HepG2 (cell line): Measurements from ENCODE around the gene AP1AR. TPM values are rescaled to one million over a fixed set of nuclear protein-coding genes. Genes with fewer than 3 reads are reported as not detected.

Source experiments
- BCL3 ChIP-seq: sonication (generic); formaldehyde crosslinking; IDR thresholded peaks from 2 replicates; pipeline ENCODE4 v1.5.1; 2020; ENCODE audit warnings: mild to moderate bottlenecking, missing genetic modification reagents, moderate library complexity
- CHD2 ChIP-seq: IDR thresholded peaks from 2 replicates; pipeline ENCODE4 v1.6.1; 2011; ENCODE audit warnings: low read depth, low read length, improper control_type of control experiment
- DMTF1 ChIP-seq: sonication (generic); formaldehyde crosslinking; IDR thresholded peaks from 2 replicates; pipeline ENCODE4 v1.4.0; 2020; ENCODE audit warnings: mild to moderate bottlenecking, missing genetic modification reagents
- ELF1 ChIP-seq: sonication (generic); formaldehyde crosslinking; IDR thresholded peaks from 2 replicates; pipeline ENCODE4 v1.4.0; 2020; ENCODE audit warnings: missing genetic modification reagents
- GATA4 ChIP-seq: sonication (generic); IDR thresholded peaks from 2 replicates; pipeline ENCODE4 v1.6.1; 2016; ENCODE audit warnings: antibody characterized with exemption, low read depth, borderline replicate concordance
- HNRNPLL ChIP-seq: fragments of 200-400 bp; formaldehyde crosslinking; IDR thresholded peaks from 2 replicates; pipeline ENCODE4 v1.6.1; 2017; ENCODE audit warnings: mild to moderate bottlenecking, low read depth, low read length; ENCODE audit not compliant: poor library complexity, severe bottlenecking
- JDP2 ChIP-seq: sonication (generic); formaldehyde crosslinking; IDR thresholded peaks from 2 replicates; pipeline ENCODE4 v1.8.1; 2022; ENCODE audit warnings: missing genetic modification reagents, borderline replicate concordance
- KDM2A ChIP-seq: sonication (generic); formaldehyde crosslinking; IDR thresholded peaks from 2 replicates; pipeline ENCODE4 v1.4.0; 2020; ENCODE audit warnings: low read depth, missing genetic modification reagents, borderline replicate concordance
- KLF12 ChIP-seq: sonication (generic); formaldehyde crosslinking; IDR thresholded peaks from 2 replicates; pipeline ENCODE4 v1.4.0; 2020; ENCODE audit warnings: missing genetic modification reagents, borderline replicate concordance
- KLF6 ChIP-seq: IDR thresholded peaks from 2 replicates; pipeline ENCODE4 v1.8.0; 2016; ENCODE audit warnings: missing biosample characterization, missing genetic modification reagents
- MYC ChIP-seq: sonication (generic); formaldehyde crosslinking; IDR thresholded peaks from 2 replicates; pipeline ENCODE4 v1.9.0; 2021; ENCODE audit warnings: missing genetic modification reagents, borderline replicate concordance
- POLR2A ChIP-seq, 2 experiments: IDR thresholded peaks; 2 replicates each; pipeline ENCODE4 v1.6.1; 2011; ENCODE audit warnings: low read depth in 2 of 2, low read length in 2 of 2, mild to moderate bottlenecking in 1 of 2, moderate library complexity in 1 of 2; ENCODE audit not compliant: insufficient read depth in 1 of 2
- SMAD1 ChIP-seq: sonication (generic); formaldehyde crosslinking; IDR thresholded peaks from 2 replicates; pipeline ENCODE4 v1.4.0; 2020; ENCODE audit warnings: missing genetic modification reagents, low read depth, mild to moderate bottlenecking, borderline replicate concordance
- SP4 ChIP-seq: sonication (generic); formaldehyde crosslinking; IDR thresholded peaks from 2 replicates; pipeline ENCODE4 v1.8.1; 2023; ENCODE audit warnings: mild to moderate bottlenecking, missing genetic modification reagents
- SRSF9 ChIP-seq: fragments of 200-400 bp; formaldehyde crosslinking; IDR thresholded peaks from 2 replicates; pipeline ENCODE4 v1.6.1; 2018; ENCODE audit warnings: borderline replicate concordance, mild to moderate bottlenecking, low read depth, low read length; ENCODE audit not compliant: insufficient read depth, poor library complexity, severe bottlenecking
- ZNF101 ChIP-seq: sonication (generic); formaldehyde crosslinking; IDR thresholded peaks from 2 replicates; pipeline ENCODE4 v1.4.0; 2020; ENCODE audit warnings: mild to moderate bottlenecking, low read depth, missing genetic modification reagents, borderline replicate concordance
- ZNF263 ChIP-seq: sonication (generic); formaldehyde crosslinking; IDR thresholded peaks from 2 replicates; pipeline ENCODE4 v1.4.0; 2020; ENCODE audit warnings: missing genetic modification reagents
- ZNF296 ChIP-seq: sonication (generic); formaldehyde crosslinking; conservative IDR thresholded peaks from 2 replicates; pipeline ENCODE4 v1.5.0; 2020; ENCODE audit warnings: mild to moderate bottlenecking, missing genetic modification reagents
- ZNF577 ChIP-seq: sonication (generic); formaldehyde crosslinking; IDR thresholded peaks from 2 replicates; pipeline ENCODE4 v1.4.0; 2020; ENCODE audit warnings: mild to moderate bottlenecking, low read depth, missing genetic modification reagents, borderline replicate concordance
- ZNF850 ChIP-seq: sonication (generic); formaldehyde crosslinking; conservative IDR thresholded peaks from 2 replicates; pipeline ENCODE4 v1.9.0; 2021; ENCODE audit warnings: mild to moderate bottlenecking, missing genetic modification reagents
- polyA plus RNA-seq, 8 experiments: library from polyadenylated mRNA; depleted of rRNA in 3 of 8; stranded (reverse) in 7 of 8; unstranded in 1 of 8; fragments of >200 nt; fragmentation: Illumina TruSeq in 4 of 8; extraction: Trizol in 4 of 8; gene quantifications; 2 replicates each; pipeline versions ENCODE4 v1.2.1 to v1.2.3, GENCODE V29; 2011 to 2016; ENCODE audit warnings: low read depth in 4 of 8, missing spikeins in 1 of 8, mixed read lengths in 1 of 8; ENCODE audit not compliant: insufficient read depth in 1 of 8
- total RNA-seq, 5 experiments: library from RNA; depleted of rRNA; stranded (reverse); fragments of >200 nt; fragmentation: Illumina TruSeq; extraction: Trizol; gene quantifications; 2 replicates each; pipeline ENCODE4 v1.2.3, GENCODE V29; 2016; ENCODE audit warnings: low read depth in 1 of 5
- TF ChIP-seq, protein P1 (sequence below): sonication (generic); formaldehyde crosslinking; IDR thresholded peaks from 2 replicates; pipeline ENCODE4 v1.4.0; 2020; ENCODE audit warnings: missing genetic modification reagents
- TF ChIP-seq, protein P2 (sequence below): sonication (generic); formaldehyde crosslinking; IDR thresholded peaks from 2 replicates; pipeline ENCODE4 v1.4.0; 2020; ENCODE audit warnings: missing genetic modification reagents
- TF ChIP-seq, protein P3 (sequence below): sonication (generic); formaldehyde crosslinking; IDR thresholded peaks from 2 replicates; pipeline ENCODE4 v1.4.0; 2020; ENCODE audit warnings: mild to moderate bottlenecking, missing genetic modification reagents

The AP1AR gene
- total and polyA plus RNA-seq, 2 of the 13 experiments (the other 11 are each of a cell fraction or from before 2014, with no cell fraction given) = 24.9 to 39.9 TPM

DNA sequence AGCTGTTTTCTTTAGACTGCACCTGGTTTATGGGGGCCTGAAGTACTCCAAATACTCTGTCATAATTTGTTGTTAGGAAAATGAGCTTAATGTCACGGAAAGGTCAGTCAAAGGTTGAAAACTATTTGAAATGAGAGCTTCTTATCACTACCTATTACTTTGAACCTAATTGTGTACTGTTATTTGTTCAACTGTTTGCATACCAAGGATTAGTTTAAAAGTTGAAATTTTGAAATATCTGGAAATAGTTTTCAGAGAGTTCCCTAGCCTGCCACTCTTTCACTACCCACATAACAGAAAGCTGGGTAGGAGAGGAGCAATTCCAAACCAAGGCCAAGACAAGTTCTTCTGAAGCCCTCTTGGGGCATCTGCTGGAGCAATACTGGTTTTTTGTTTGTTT is 28.0 kb upstream of the AP1AR start (continued):
- TF ChIP-seq ZNF263 = no peak
- TF ChIP-seq KDM2A (CRISPR knock-in tag) = no peak
- TF ChIP-seq KLF12 (CRISPR knock-in tag) = no peak
- TF ChIP-seq ZNF296 (CRISPR knock-in tag) = no peak
- no peak for TF ChIP-seq BCL3
- TF ChIP-seq SRSF9 = no peak
- TF ChIP-seq ZNF577 = no peak
- TF ChIP-seq, protein P1, sequence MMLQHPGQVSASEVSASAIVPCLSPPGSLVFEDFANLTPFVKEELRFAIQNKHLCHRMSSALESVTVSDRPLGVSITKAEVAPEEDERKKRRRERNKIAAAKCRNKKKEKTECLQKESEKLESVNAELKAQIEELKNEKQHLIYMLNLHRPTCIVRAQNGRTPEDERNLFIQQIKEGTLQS (CRISPR knock-in tag) = no peak
- TF ChIP-seq SP4 (CRISPR knock-in tag) = no peak
- no peak for TF ChIP-seq MYC (CRISPR knock-in tag)
- TF ChIP-seq, protein P2, sequence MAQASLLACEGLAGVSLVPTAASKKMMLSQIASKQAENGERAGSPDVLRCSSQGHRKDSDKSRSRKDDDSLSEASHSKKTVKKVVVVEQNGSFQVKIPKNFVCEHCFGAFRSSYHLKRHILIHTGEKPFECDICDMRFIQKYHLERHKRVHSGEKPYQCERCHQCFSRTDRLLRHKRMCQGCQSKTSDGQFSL = no peak
- TF ChIP-seq DMTF1 (CRISPR knock-in tag) = no peak
- no peak for TF ChIP-seq POLR2A (IDR thresholded peaks at IDR 0.05; ENCODE audit: insufficient read depth in 1 of 2, low read depth in 2 of 2, low read length in 2 of 2)
- TF ChIP-seq JDP2 (CRISPR knock-in tag) = no peak
- TF ChIP-seq, protein P3, sequence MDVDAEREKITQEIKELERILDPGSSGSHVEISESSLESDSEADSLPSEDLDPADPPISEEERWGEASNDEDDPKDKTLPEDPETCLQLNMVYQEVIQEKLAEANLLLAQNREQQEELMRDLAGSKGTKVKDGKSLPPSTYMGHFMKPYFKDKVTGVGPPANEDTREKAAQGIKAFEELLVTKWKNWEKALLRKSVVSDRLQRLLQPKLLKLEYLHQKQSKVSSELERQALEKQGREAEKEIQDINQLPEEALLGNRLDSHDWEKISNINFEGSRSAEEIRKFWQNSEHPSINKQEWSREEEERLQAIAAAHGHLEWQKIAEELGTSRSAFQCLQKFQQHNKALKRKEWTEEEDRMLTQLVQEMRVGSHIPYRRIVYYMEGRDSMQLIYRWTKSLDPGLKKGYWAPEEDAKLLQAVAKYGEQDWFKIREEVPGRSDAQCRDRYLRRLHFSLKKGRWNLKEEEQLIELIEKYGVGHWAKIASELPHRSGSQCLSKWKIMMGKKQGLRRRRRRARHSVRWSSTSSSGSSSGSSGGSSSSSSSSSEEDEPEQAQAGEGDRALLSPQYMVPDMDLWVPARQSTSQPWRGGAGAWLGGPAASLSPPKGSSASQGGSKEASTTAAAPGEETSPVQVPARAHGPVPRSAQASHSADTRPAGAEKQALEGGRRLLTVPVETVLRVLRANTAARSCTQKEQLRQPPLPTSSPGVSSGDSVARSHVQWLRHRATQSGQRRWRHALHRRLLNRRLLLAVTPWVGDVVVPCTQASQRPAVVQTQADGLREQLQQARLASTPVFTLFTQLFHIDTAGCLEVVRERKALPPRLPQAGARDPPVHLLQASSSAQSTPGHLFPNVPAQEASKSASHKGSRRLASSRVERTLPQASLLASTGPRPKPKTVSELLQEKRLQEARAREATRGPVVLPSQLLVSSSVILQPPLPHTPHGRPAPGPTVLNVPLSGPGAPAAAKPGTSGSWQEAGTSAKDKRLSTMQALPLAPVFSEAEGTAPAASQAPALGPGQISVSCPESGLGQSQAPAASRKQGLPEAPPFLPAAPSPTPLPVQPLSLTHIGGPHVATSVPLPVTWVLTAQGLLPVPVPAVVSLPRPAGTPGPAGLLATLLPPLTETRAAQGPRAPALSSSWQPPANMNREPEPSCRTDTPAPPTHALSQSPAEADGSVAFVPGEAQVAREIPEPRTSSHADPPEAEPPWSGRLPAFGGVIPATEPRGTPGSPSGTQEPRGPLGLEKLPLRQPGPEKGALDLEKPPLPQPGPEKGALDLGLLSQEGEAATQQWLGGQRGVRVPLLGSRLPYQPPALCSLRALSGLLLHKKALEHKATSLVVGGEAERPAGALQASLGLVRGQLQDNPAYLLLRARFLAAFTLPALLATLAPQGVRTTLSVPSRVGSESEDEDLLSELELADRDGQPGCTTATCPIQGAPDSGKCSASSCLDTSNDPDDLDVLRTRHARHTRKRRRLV (CRISPR knock-in tag) = no peak
- no peak for TF ChIP-seq SMAD1 (CRISPR knock-in tag)
- no peak for TF ChIP-seq HNRNPLL
- no peak for TF ChIP-seq ZNF850 (CRISPR knock-in tag)
- TF ChIP-seq CHD2 = no peak
- no peak for TF ChIP-seq ZNF101 (CRISPR knock-in tag)
- no peak for TF ChIP-seq ELF1
- no peak; the same call in 1 of the 2 replicates for TF ChIP-seq GATA4
- no peak for TF ChIP-seq KLF6 (CRISPR knock-in tag)
